ENCODE data around the gene GRAMD2A. TPM values are rescaled to one million over a fixed set of nuclear protein-coding genes. Genes with fewer than 3 reads are reported as not detected.
A peak's percentile ranks its signal among the peaks of the same experiment; 100 is the strongest.

The GRAMD2A gene
- total RNA-seq, 6 donors from 2014 or later: 26.7 to 52.4 (median 32.9) TPM

GRCh38 chr15:72183781-72184164, 13.8 kb downstream of the GRAMD2A start:
- H3K4me3 ChIP-seq: peak overlapping the region in 3 of 4 donors; percentile 18 to 30 (median 30)
- no peaks in the 10 kb centered on the region for H3K36me3 ChIP-seq
- 45 to 47% methylated on average over 3 to 12 of the region's 12 CpGs for WGBS, 2 donors
- DNase-seq: no peak
- peak in 1 of 2 donors; percentile 1 for ATAC-seq (ENCODE audit: low FRiP score in 2 of 2)
- H3K27me3 ChIP-seq: peaks cover 0 to 5% (median 1%) of the 10 kb centered on the region in 4 donors
- H3K27ac ChIP-seq: peak overlapping the region; percentile 65 to 89 (median 77)
- peaks cover 0 to 27% (median 20%) of the 10 kb centered on the region in 4 donors for H3K4me1 ChIP-seq
- no peaks in the 10 kb centered on the region for H3K9me3 ChIP-seq
- TF ChIP-seq EP300 (IDR thresholded peaks at IDR 0.05) (no peak), POLR2A (IDR thresholded peaks at IDR 0.05) (no peak), POLR2AphosphoS5 (IDR thresholded peaks at IDR 0.05) (no peak)
- TF ChIP-seq, protein P1, sequence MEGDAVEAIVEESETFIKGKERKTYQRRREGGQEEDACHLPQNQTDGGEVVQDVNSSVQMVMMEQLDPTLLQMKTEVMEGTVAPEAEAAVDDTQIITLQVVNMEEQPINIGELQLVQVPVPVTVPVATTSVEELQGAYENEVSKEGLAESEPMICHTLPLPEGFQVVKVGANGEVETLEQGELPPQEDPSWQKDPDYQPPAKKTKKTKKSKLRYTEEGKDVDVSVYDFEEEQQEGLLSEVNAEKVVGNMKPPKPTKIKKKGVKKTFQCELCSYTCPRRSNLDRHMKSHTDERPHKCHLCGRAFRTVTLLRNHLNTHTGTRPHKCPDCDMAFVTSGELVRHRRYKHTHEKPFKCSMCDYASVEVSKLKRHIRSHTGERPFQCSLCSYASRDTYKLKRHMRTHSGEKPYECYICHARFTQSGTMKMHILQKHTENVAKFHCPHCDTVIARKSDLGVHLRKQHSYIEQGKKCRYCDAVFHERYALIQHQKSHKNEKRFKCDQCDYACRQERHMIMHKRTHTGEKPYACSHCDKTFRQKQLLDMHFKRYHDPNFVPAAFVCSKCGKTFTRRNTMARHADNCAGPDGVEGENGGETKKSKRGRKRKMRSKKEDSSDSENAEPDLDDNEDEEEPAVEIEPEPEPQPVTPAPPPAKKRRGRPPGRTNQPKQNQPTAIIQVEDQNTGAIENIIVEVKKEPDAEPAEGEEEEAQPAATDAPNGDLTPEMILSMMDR (IDR thresholded peaks at IDR 0.05): no peak

DNA sequence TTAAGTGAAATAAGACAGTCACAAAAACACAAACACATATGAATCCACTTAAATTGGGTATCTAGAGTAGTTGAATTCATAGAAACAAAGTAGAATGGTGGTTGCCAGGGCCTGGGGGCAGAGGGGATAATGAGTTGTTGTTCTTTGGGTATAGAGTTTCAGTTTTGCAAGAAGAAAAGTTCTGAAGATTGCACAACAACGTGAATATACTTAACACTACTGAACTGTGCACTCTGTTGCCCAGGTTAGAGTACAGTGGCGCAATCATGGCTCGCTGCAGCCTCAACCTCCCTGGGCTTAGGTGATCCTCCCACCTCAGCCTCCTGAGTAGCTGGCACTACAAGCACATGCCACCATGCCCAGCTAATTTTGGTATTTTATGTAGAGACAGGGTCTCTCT, 14.9 kb downstream of the GRAMD2A start:
- Histone ChIP-seq H3K27ac (peak overlapping the region; percentile 65 to 89 (median 77)), H3K9me3 (no peaks in the 10 kb centered on the region), H3K4me1 (peaks cover 0 to 33% (median 23%) of the 10 kb centered on the region in 4 donors), H3K36me3 (no peaks in the 10 kb centered on the region), H3K4me3 (no peak overlapping the region), H3K27me3 (peaks cover 0 to 5% (median 1%) of the 10 kb centered on the region in 4 donors)
- ATAC-seq (ENCODE audit: low FRiP score in 2 of 2): no peak
- DNase-seq: peak in 1 of 2 donors; percentile 68
- TF ChIP-seq, protein P1 (IDR thresholded peaks at IDR 0.05): no peak
- TF ChIP-seq POLR2A (IDR thresholded peaks at IDR 0.05): no peak
- no peak for TF ChIP-seq POLR2AphosphoS5 (IDR thresholded peaks at IDR 0.05)
- TF ChIP-seq EP300 (IDR thresholded peaks at IDR 0.05): no peak
- 56 to 75% methylated on average over 3 of the region's 3 CpGs for WGBS, 2 donors

GRCh38 chr15:72182244-72182643, 15.3 kb downstream of the GRAMD2A start:
- H3K27ac ChIP-seq: peak overlapping the region in 2 of 4 donors; percentile 76 to 89
- peaks cover 0 to 35% (median 23%) of the 10 kb centered on the region in 4 donors for H3K4me1 ChIP-seq
- no peak overlapping the region for H3K4me3 ChIP-seq
- no peaks in the 10 kb centered on the region for H3K9me3 ChIP-seq
- ATAC-seq (ENCODE audit: low FRiP score in 2 of 2): no peak
- TF ChIP-seq EP300 (IDR thresholded peaks at IDR 0.05) (no peak), POLR2A (IDR thresholded peaks at IDR 0.05) (no peak), POLR2AphosphoS5 (IDR thresholded peaks at IDR 0.05) (no peak)
- TF ChIP-seq, protein P1 (IDR thresholded peaks at IDR 0.05): no peak
- peaks cover 0 to 5% (median 1%) of the 10 kb centered on the region in 4 donors for H3K27me3 ChIP-seq
- WGBS, 2 donors: 85 to 96% methylated on average over 3 of the region's 3 CpGs
- peak in 1 of 2 donors; percentile 10 for DNase-seq
- H3K36me3 ChIP-seq: no peaks in the 10 kb centered on the region

GRCh38 chr15:72180761-72181324, 16.7 kb downstream of the GRAMD2A start:
- Histone ChIP-seq H3K4me1 (peaks cover 0 to 39% (median 25%) of the 10 kb centered on the region in 4 donors), H3K4me3 (no peak overlapping the region), H3K9me3 (no peaks in the 10 kb centered on the region), H3K27ac (no peak overlapping the region), H3K36me3 (no peaks in the 10 kb centered on the region), H3K27me3 (peaks cover 0 to 5% (median 1%) of the 10 kb centered on the region in 4 donors)
- DNase-seq (peak in 1 of 2 donors; percentile 12), ATAC-seq (ENCODE audit: low FRiP score in 2 of 2) (no peak)
- 94 to 96% methylated on average over 5 of the region's 5 CpGs for WGBS, 2 donors
- TF ChIP-seq EP300 (IDR thresholded peaks at IDR 0.05): no peak
- no peak for TF ChIP-seq POLR2AphosphoS5 (IDR thresholded peaks at IDR 0.05)
- no peak for TF ChIP-seq POLR2A (IDR thresholded peaks at IDR 0.05)
- TF ChIP-seq, protein P1 (IDR thresholded peaks at IDR 0.05): no peak

Measured in upper lobe of left lung (tissue), 6 donors.